ENCODE data around the gene DNPH1. TPM values are rescaled to one million over a fixed set of nuclear protein-coding genes. Genes with fewer than 3 reads are reported as not detected.

Gene DNPH1
- total and polyA plus RNA-seq, 4 experiments from 2014 or later: 32.8 to 159 (median 64.1) TPM

DNA sequence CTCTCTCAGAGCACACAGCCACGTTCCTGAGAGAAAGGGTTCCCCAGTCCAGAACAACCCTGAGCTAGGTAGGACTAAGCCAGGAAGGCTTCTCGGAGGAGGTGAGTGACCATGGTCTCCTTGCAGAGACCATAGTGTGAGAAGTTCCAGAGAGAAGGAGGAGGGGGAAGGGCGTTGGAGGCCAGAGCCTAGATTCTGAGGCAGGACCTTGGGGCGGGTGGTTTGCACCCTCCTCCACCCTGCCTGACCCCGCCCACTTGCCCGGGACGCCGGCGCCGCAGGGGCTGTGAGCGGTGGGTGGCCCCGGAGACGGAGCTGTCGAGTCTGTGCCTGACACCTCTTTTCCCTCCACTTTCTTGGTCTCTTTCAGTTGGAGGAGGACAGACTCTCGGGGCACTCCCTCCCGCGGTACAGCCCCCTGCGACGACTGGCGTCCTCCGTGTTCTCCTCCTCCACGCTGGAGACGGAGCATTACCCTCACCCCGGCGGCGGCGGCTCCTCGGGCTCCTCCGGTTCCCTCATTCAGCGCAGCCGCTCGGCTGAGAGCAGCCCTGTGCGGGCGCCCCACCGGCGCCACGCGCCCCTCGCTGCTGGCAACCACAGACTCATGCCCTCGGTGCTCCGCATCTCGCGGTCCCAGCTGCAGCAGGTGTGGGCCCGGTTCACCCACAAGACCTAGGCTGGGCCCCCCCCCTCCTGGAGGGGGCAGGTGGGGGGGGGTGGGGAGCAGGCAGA lies 40.2 kb upstream of the DNPH1 start:
- Histone ChIP-seq H3K4me1 (ENCODE audit: insufficient read depth, low read length) (peaks cover 19% of the 10 kb centered on the region), H3K36me3 (ENCODE audit: insufficient read depth, low read length) (no peaks in the 10 kb centered on the region), H3K27me3 (ENCODE audit: insufficient read depth, low read length) (no peaks in the 10 kb centered on the region), H3K4me3 (ENCODE audit: low read length in 2 of 2) (peak overlapping the region in 1 of 2 donors; percentile 34), H3K27ac (ENCODE audit: low read depth, low read length) (no peak overlapping the region), H3K9me3 (ENCODE audit: control insufficient read depth in 1 of 2, low read length in 2 of 2) (no peaks in the 10 kb centered on the region)
- intact Hi-C loops (cut with micrococcal nuclease): no loop called here
- H3K4me1 Mint-ChIP-seq: peaks cover 4 to 9% (median 6%) of the 10 kb centered on the region in 4 donors
- ChIA-PET CTCF (ENCODE audit: partially characterized antibody) (interaction anchor here (1.7 to 2.1 kb wide), 2 partner anchors 129 to 237 kb away, joined by 5 to 7 read pairs; no protein-coding TSS in a partner anchor), POLR2A (ENCODE audit: partially characterized antibody) (interaction anchor here (1.6 kb wide), 1 partner anchor 306 kb away, joined by 3 read pairs; the partner anchor contains the start of genes POLH and XPO5)
- no peaks in the 10 kb centered on the region for H3K9me3 Mint-ChIP-seq
- peaks cover 0 to 5% of the 10 kb centered on the region in 2 donors for H3K27me3 Mint-ChIP-seq
- H3K4me3 Mint-ChIP-seq: peak overlapping the region; percentile 64 to 87 (median 76)
- no peak overlapping the region for H3K27ac Mint-ChIP-seq
- peak; percentile 26 to 53 (median 33) for DNase-seq
- H3K36me3 Mint-ChIP-seq: no peaks in the 10 kb centered on the region

- DNase-seq: no peak
- no peaks in the 10 kb centered on the region for H3K9me3 ChIP-seq (ENCODE audit: control insufficient read depth in 1 of 2, low read length in 2 of 2)
- H3K9me3 Mint-ChIP-seq: no peaks in the 10 kb centered on the region
- no peak overlapping the region for H3K27ac Mint-ChIP-seq
- no peak overlapping the region for H3K27ac ChIP-seq (ENCODE audit: low read depth, low read length)
- CTCF ChIA-PET (ENCODE audit: partially characterized antibody): interaction anchor here (0.7 to 2.1 kb wide), 5 partner anchors 16 to 237 kb away, joined by 3 to 7 read pairs (median 5); partner anchors contain the start of genes CRIP3 and DNPH1
- H3K4me1 ChIP-seq (ENCODE audit: insufficient read depth, low read length): peaks cover 19% of the 10 kb centered on the region
- H3K36me3 ChIP-seq (ENCODE audit: insufficient read depth, low read length): no peaks in the 10 kb centered on the region
- peaks cover 0 to 4% of the 10 kb centered on the region in 2 donors for H3K27me3 Mint-ChIP-seq
- peak overlapping the region; percentile 64 to 87 (median 76) for H3K4me3 Mint-ChIP-seq
- H3K27me3 ChIP-seq (ENCODE audit: insufficient read depth, low read length): no peaks in the 10 kb centered on the region
- intact Hi-C loops (cut with micrococcal nuclease): no loop called here
- H3K4me1 Mint-ChIP-seq: peaks cover 4 to 9% (median 6%) of the 10 kb centered on the region in 4 donors
- H3K4me3 ChIP-seq (ENCODE audit: low read length in 2 of 2): peak overlapping the region in 1 of 2 donors; percentile 34
- POLR2A ChIA-PET (ENCODE audit: partially characterized antibody): interaction anchor here (0.8 to 1.6 kb wide), 3 partner anchors 101 to 307 kb away, joined by 3 read pairs; partner anchors contain the start of genes POLH, XPO5 and ZNF318
- H3K36me3 Mint-ChIP-seq: no peaks in the 10 kb centered on the region
Measured at GRCh38 chr6:43268782-43269272, 39.5 kb upstream of the DNPH1 start.

- intact Hi-C loops (cut with micrococcal nuclease): no loop called here
- DNase-seq: no peak
- CTCF ChIA-PET (ENCODE audit: partially characterized antibody): interaction anchor here (0.7 to 2.1 kb wide), 5 partner anchors 17 to 238 kb away, joined by 3 to 7 read pairs (median 5); partner anchors contain the start of genes CRIP3 and DNPH1
- Histone ChIP-seq H3K27me3 (ENCODE audit: insufficient read depth, low read length) (no peaks in the 10 kb centered on the region), H3K4me1 (ENCODE audit: insufficient read depth, low read length) (peaks cover 19% of the 10 kb centered on the region), H3K27ac (ENCODE audit: low read depth, low read length) (no peak overlapping the region), H3K9me3 (ENCODE audit: control insufficient read depth in 1 of 2, low read length in 2 of 2) (no peaks in the 10 kb centered on the region), H3K36me3 (ENCODE audit: insufficient read depth, low read length) (no peaks in the 10 kb centered on the region), H3K4me3 (ENCODE audit: low read length in 2 of 2) (no peak overlapping the region)
- H3K27ac Mint-ChIP-seq: no peak overlapping the region
- no peaks in the 10 kb centered on the region for H3K9me3 Mint-ChIP-seq
- no peaks in the 10 kb centered on the region for H3K36me3 Mint-ChIP-seq
- H3K27me3 Mint-ChIP-seq: peaks cover 0 to 4% of the 10 kb centered on the region in 2 donors
- peak overlapping the region in 3 of 8 donors; percentile 15 to 87 (median 32) for H3K4me3 Mint-ChIP-seq
- POLR2A ChIA-PET (ENCODE audit: partially characterized antibody): interaction anchor here (0.8 to 1.6 kb wide), 3 partner anchors 101 to 307 kb away, joined by 3 read pairs; partner anchors contain the start of genes POLH, XPO5 and ZNF318
- H3K4me1 Mint-ChIP-seq: peaks cover 5 to 13% (median 7%) of the 10 kb centered on the region in 4 donors
Measured at GRCh38 chr6:43268355-43268700, 39.0 kb upstream of the DNPH1 start.

DNA sequence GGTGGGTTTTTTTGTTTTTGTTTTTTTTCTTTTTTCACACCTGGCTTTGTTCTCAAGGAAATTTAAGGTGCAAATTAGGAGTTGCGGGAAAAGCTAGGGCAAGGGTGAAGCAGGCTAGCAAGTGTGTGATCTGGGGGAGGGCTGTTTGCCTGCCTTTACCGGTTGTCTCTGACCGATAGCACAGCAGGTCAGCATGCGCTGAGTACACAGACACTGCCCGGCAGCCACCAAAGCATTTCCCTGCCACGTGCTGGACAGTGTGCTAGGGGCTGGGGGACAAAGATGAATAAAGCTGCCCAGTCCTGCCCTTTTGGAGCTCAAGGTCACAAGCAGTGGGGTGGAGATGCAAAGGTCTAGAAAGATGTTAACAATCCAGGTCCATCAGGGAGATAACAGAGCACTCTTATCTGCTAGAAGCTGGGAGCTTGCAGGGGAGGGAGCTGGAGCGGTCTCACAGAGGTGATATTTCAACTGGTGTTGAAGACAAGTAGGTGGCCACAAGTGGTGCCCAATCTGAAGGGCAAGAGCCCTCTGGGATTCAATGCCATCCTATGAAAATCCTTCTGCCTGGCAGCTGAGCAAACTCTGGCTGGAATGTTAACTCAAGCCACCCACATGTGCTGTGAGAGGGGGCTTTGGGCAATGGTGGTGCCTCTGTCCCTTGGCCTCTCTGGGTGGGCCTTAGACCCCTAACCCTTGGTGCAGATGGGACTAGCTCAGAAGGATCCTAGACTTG lies 38.5 kb upstream of the DNPH1 start:
- DNase-seq: no peak
- Histone ChIP-seq H3K27ac (ENCODE audit: low read depth, low read length) (no peak overlapping the region), H3K4me1 (ENCODE audit: insufficient read depth, low read length) (peaks cover 19% of the 10 kb centered on the region), H3K27me3 (ENCODE audit: insufficient read depth, low read length) (no peaks in the 10 kb centered on the region), H3K9me3 (ENCODE audit: control insufficient read depth in 1 of 2, low read length in 2 of 2) (no peaks in the 10 kb centered on the region), H3K36me3 (ENCODE audit: insufficient read depth, low read length) (no peaks in the 10 kb centered on the region), H3K4me3 (ENCODE audit: low read length in 2 of 2) (no peak overlapping the region)
- CTCF ChIA-PET (ENCODE audit: partially characterized antibody): interaction anchor here (0.7 to 2.1 kb wide), 5 partner anchors 17 to 239 kb away, joined by 3 to 7 read pairs (median 5); partner anchors contain the start of genes CRIP3 and DNPH1
- intact Hi-C loops (cut with micrococcal nuclease): no loop called here
- Mint-ChIP-seq H3K9me3 (no peaks in the 10 kb centered on the region), H3K27ac (peak overlapping the region in 1 of 7 donors; percentile 67), H3K4me3 (peak overlapping the region in 2 of 8 donors; percentile 32 to 52), H3K4me1 (peaks cover 5 to 13% (median 7%) of the 10 kb centered on the region in 4 donors), H3K36me3 (no peaks in the 10 kb centered on the region), H3K27me3 (peaks cover 0 to 4% of the 10 kb centered on the region in 2 donors)
- POLR2A ChIA-PET (ENCODE audit: partially characterized antibody): interaction anchor here (0.8 to 1.6 kb wide), 3 partner anchors 102 to 308 kb away, joined by 3 read pairs; partner anchors contain the start of genes POLH, XPO5 and ZNF318

DNA sequence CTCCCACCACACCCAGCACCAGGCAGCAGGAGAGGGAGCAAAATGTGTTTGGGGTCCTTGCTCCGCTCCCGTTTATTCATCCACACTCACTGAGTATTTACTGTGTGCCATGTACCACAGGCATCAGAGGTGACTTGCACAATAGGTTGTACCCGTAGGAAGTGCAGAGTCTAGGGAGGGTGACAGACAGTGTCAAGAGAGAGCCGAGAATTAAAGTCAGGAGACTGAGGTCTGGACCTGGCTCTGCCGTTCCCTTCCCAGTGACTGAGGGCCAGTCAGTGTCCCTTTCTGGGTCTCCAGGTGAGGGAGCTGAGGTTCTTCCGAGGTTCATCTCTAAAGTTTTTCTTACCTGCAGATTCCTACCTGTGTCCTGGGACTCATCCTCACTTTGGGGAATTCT lies 36.3 kb upstream of the DNPH1 start:
- Mint-ChIP-seq H3K36me3 (no peaks in the 10 kb centered on the region), H3K27ac (no peak overlapping the region), H3K9me3 (no peaks in the 10 kb centered on the region), H3K27me3 (peaks cover 0 to 1% of the 10 kb centered on the region in 2 donors), H3K4me1 (peaks cover 5 to 13% (median 7%) of the 10 kb centered on the region in 4 donors), H3K4me3 (no peak overlapping the region)
- Histone ChIP-seq H3K4me3 (ENCODE audit: low read length in 2 of 2) (no peak overlapping the region), H3K9me3 (ENCODE audit: control insufficient read depth in 1 of 2, low read length in 2 of 2) (no peaks in the 10 kb centered on the region), H3K27ac (ENCODE audit: low read depth, low read length) (no peak overlapping the region), H3K27me3 (ENCODE audit: insufficient read depth, low read length) (no peaks in the 10 kb centered on the region), H3K36me3 (ENCODE audit: insufficient read depth, low read length) (no peaks in the 10 kb centered on the region), H3K4me1 (ENCODE audit: insufficient read depth, low read length) (peaks cover 19% of the 10 kb centered on the region)
- intact Hi-C loops (cut with micrococcal nuclease): no loop called here
- CTCF ChIA-PET (ENCODE audit: partially characterized antibody): interaction anchor here (0.7 to 6.4 kb wide), 3 partner anchors 49 to 241 kb away, joined by 3 to 70 read pairs (median 6); no protein-coding TSS in a partner anchor
- POLR2A ChIA-PET (ENCODE audit: partially characterized antibody): no interaction called here
- DNase-seq: no peak

GRCh38 chr6:43264599-43265145 lies 35.4 kb upstream of the DNPH1 start:
- POLR2A ChIA-PET (ENCODE audit: partially characterized antibody): interaction anchor here (1.4 kb wide), 1 partner anchor 242 kb away, joined by 6 read pairs; no protein-coding TSS in a partner anchor
- DNase-seq: no peak
- intact Hi-C loops (cut with micrococcal nuclease): no loop called here

More at GRCh38 chr6:43264599-43265145, 35.4 kb upstream of the DNPH1 start:
- Mint-ChIP-seq H3K4me1 (peaks cover 3 to 9% (median 7%) of the 10 kb centered on the region in 4 donors), H3K9me3 (no peaks in the 10 kb centered on the region), H3K4me3 (no peak overlapping the region), H3K36me3 (no peaks in the 10 kb centered on the region), H3K27me3 (peaks cover 0 to 1% of the 10 kb centered on the region in 2 donors), H3K27ac (peak overlapping the region in 1 of 7 donors; percentile 62)
- H3K4me3 ChIP-seq (ENCODE audit: low read length in 2 of 2): no peak overlapping the region
- no peak overlapping the region for H3K27ac ChIP-seq (ENCODE audit: low read depth, low read length)
- no peaks in the 10 kb centered on the region for H3K27me3 ChIP-seq (ENCODE audit: insufficient read depth, low read length)
- no peaks in the 10 kb centered on the region for H3K36me3 ChIP-seq (ENCODE audit: insufficient read depth, low read length)
- CTCF ChIA-PET (ENCODE audit: partially characterized antibody): interaction anchor here (0.9 to 6.4 kb wide), 5 partner anchors 32 to 242 kb away, joined by 3 to 70 read pairs (median 5); no protein-coding TSS in a partner anchor
- H3K4me1 ChIP-seq (ENCODE audit: insufficient read depth, low read length): peaks cover 14% of the 10 kb centered on the region
- no peaks in the 10 kb centered on the region for H3K9me3 ChIP-seq (ENCODE audit: control insufficient read depth in 1 of 2, low read length in 2 of 2)
